Motor neuron (in vitro differentiated cells): Measurements from ENCODE around the gene SLC16A2. TPM values are rescaled to one million over a fixed set of nuclear protein-coding genes. Genes with fewer than 3 reads are reported as not detected.
"Not testable (repeated sequence)": the region's sequence is repeated elsewhere in the genome, so short reads cannot be mapped to it uniquely, and the experiment has no call there.

Experiments
- ATAC-seq, 8 experiments: fragments of 200-7000 bp; cut with Tn5 transposase; replicated peaks in 6 of 8; 2 replicates each; pipeline ENCODE4 v1.8.0; 2021; ENCODE audit warnings: mild to moderate bottlenecking in 8 of 8, moderate library complexity in 8 of 8
- H3K27ac ChIP-seq, 2 donors: fragments of 250-450 bp; sonication (Bioruptor Pico); 2 replicates each; pipeline ENCODE4 v1.9.0; 2021; ENCODE audit warnings: antibody characterized with exemption in 2 of 2, mild to moderate bottlenecking in 2 of 2, moderate library complexity in 1 of 2
- H3K4me1 ChIP-seq, 2 donors: fragments of 250-450 bp; sonication (Bioruptor Pico); replicated peaks in 1 of 2; 2 replicates each; pipeline ENCODE4 v1.6.1; 2021; ENCODE audit warnings: antibody characterized with exemption in 2 of 2, mild to moderate bottlenecking in 2 of 2, moderate library complexity in 1 of 2
- H3K4me3 ChIP-seq, 5 donors: fragments of 250-450 bp; sonication (Bioruptor Pico); 2 replicates each; pipeline ENCODE4 v1.9.0; 2021; ENCODE audit warnings: antibody characterized with exemption in 5 of 5, mild to moderate bottlenecking in 5 of 5, moderate library complexity in 4 of 5
- WGBS, 10 experiments: fragments of 450-650 bp; shearing (Covaris generic); methylation state at CpG; one replicate each; pipeline ENCODE4 v1.0.0; 2022; 5-methylcytosine and 5-hydroxymethylcytosine counted together
- in situ Hi-C, 9 experiments: fragments of 400-800 bp; cut with MboI; loops; one replicate each; pipeline ENCODE4 v1.15.0; 2021; ENCODE audit warnings: low sequenced_read_pairs in 9 of 9, low pct_unique_long_range_greater_than_20kb in 2 of 9; ENCODE audit not compliant: unreplicated experiment in 9 of 9
- total RNA-seq, 8 experiments: library from RNA; unstranded; fragments of 300-600 nt; gene quantifications; 2 replicates each; pipeline versions ENCODE4 v1.2.3 to v1.2.4, GENCODE V29; 2022

SLC16A2 gene
- total RNA-seq, 8 experiments from 2014 or later: 1.9 to 22.9 (median 8.4) TPM

DNA sequence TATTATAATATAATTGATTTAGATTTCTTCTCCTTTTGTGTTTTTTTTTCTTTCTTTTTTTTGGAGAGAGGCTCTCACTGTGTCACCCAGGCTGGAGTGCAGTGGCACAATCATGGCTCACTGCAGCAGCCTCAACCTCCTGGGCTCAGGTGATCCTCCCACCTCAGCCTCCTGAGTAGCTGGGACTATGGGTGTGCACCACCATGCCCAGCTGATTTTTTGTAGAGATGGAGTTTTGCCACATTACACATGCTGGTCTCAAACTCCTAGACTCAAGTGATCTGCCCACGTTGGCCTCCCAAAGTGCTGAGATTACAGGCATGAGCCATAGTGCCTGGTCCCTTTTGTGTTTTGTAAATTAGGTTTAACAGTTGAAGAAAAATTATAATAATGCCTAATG lies 94.7 kb downstream of the SLC16A2 start:
- in situ Hi-C loops, ATAC-seq, H3K4me1 ChIP-seq, H3K4me3 ChIP-seq, H3K27ac ChIP-seq: not testable (repeated sequence)
- WGBS, 10 experiments: 57 to 100% (median 100%) methylated on average over 1 of the region's 1 CpG; no CpG with 5 or more reads in 7 of the 10 experiments

DNA sequence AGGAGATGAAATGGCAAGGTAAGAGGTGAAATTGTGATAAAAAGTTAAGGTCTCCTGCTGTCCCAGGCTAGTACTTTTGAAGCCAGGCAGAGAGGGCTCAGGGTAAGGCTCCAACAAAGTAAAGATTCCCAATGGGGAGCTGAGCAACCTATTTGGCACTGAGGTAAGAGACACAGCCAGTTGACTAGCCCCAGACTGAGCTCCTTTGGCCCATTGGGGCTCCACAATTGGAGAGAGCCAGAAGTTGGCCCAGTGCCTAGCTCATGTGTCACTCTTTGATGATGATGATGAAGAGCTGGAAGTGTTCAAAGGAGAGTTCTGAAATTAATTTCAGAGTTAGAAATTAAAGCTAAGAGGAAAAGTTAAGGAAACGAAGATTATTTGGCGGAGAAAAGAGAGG lies 98.6 kb downstream of the SLC16A2 start:
- in situ Hi-C loops: no loop called here
- no peak overlapping the region for H3K4me3 ChIP-seq
- ATAC-seq: no peak
- H3K27ac ChIP-seq: no peak overlapping the region
- no peaks in the 10 kb centered on the region for H3K4me1 ChIP-seq
- 40 to 100% (median 90%) methylated on average over 1 to 2 of the region's 2 CpGs; no CpG with 5 or more reads in 1 of the 10 experiments for WGBS, 10 experiments

DNA sequence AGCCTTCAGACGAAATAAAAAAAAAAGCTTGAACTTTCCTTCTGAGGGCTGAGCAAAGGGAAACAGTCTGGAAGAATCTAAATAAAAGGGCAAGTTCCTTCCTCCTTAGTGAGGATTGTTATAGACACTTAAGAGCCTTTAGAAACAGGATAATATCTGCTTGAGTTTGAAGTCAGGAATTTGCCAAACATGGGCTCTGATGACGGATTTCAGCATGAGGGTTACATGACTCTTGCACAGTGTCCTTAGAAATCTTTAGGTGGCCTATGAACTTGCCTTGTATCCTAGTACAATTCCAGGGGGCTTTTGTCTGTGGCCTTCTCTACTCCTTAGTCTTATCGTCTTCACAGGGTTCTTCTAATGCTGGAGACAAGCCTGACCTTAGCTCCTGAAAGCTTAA lies 99.0 kb downstream of the SLC16A2 start:
- no peak for ATAC-seq
- WGBS, 10 experiments: 15 to 100% (median 85%) methylated on average over 1 to 3 of the region's 3 CpGs; no CpG with 5 or more reads in 2 of the 10 experiments

DNA sequence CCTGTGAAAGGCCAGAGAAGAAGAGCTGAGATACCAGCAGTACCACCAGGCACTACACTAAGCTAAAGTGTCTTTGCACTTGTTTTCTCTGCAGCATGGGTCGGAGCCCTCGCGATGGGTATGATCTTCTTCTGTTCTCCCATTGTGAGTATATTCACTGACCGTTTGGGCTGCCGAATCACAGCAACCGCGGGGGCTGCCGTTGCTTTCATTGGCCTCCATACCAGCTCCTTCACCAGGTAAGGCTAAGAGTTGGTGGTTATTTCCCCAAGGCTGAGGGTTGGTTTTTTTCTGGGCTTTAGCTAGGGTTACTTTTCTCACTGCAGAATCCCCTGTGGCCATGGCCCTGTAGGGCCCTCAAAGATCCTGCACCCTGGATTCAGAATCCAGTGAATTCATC lies 99.6 kb downstream of the SLC16A2 start:
- in situ Hi-C loops: no loop called here

More for the DNA sequence above, 99.0 kb downstream of the SLC16A2 start:
- in situ Hi-C loops: no loop called here
- no peaks in the 10 kb centered on the region for H3K4me1 ChIP-seq
- H3K4me3 ChIP-seq: no peak overlapping the region
- no peak overlapping the region for H3K27ac ChIP-seq

DNA sequence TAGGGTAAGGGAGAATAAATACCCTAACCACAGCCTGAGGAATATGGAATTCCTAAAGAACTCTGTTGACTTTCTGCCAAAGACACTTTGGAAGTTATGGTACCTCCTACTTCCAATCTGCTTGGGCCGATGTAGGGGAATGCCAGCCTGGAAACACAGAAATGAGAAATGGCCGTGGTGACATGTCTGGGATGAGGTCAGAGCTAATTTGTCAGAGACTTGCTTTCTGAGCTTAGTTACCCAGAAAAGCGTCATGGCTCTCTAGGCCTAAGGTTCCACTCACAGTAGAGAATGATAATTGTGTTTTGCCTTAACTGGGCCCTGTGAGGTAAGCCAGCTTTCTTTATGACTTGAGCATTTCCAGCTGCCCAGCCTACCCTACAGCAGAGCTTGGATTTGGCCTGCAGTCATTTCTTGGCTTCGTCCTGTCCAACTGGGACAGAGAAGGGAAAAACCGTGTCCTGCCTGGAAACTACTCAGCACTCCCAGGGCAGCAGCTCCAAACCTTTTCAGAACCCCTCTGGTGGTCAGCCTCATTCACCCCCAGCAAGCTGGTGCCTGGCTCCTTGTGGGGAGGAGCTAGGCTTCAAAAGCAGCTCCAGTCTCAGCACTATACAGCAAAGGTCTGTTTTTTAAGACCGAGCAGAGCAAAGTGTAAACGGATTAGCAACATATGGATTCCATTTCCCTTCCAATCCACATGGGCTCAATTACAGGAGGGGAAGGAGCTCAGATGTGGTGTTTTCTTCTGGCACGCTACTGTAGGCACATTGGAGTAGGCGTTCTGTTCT lies 100.9 kb downstream of the SLC16A2 start:
- H3K4me3 ChIP-seq: no peak overlapping the region
- H3K4me1 ChIP-seq: no peaks in the 10 kb centered on the region
- WGBS, 10 experiments: 9 to 80% (median 40%) methylated on average over 1 to 4 of the region's 9 CpGs; no CpG with 5 or more reads in 7 of the 10 experiments
- ATAC-seq: peak; percentile 22 to 86 (median 54)
- no peak overlapping the region for H3K27ac ChIP-seq
- in situ Hi-C loops: no loop called here

More for the DNA sequence above, 99.6 kb downstream of the SLC16A2 start:
- no peak for ATAC-seq
- WGBS, 10 experiments: 60% methylated on average over 3 of the region's 8 CpGs; no CpG with 5 or more reads in 9 of the 10 experiments
- no peak overlapping the region for H3K4me3 ChIP-seq
- no peak overlapping the region for H3K27ac ChIP-seq
- H3K4me1 ChIP-seq: no peaks in the 10 kb centered on the region

DNA sequence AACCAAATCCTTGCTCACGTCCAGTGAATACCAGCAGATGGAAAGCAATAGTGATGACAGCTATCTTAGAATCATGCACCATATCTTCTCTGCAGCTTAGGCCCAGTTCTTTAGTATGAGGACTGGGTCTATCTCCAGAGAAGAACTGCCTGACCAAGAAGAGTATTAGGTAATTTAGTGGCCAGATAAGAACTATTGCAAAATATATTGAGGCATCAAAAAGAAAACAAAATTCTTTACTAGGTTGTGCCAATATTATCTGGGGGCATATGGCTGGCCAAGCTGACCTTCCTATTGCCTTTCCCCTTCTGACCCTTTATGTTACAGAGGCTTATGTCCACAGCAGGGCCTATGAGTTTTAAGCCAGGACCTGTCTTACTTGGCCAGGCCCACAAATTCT lies 101.9 kb downstream of the SLC16A2 start:
- no peaks in the 10 kb centered on the region for H3K4me1 ChIP-seq
- ATAC-seq: no peak
- in situ Hi-C loops: no loop called here
- no peak overlapping the region for H3K27ac ChIP-seq
- H3K4me3 ChIP-seq: no peak overlapping the region
- 40% methylated on average over 1 of the region's 1 CpG; no CpG with 5 or more reads in 9 of the 10 experiments for WGBS, 10 experiments

DNA sequence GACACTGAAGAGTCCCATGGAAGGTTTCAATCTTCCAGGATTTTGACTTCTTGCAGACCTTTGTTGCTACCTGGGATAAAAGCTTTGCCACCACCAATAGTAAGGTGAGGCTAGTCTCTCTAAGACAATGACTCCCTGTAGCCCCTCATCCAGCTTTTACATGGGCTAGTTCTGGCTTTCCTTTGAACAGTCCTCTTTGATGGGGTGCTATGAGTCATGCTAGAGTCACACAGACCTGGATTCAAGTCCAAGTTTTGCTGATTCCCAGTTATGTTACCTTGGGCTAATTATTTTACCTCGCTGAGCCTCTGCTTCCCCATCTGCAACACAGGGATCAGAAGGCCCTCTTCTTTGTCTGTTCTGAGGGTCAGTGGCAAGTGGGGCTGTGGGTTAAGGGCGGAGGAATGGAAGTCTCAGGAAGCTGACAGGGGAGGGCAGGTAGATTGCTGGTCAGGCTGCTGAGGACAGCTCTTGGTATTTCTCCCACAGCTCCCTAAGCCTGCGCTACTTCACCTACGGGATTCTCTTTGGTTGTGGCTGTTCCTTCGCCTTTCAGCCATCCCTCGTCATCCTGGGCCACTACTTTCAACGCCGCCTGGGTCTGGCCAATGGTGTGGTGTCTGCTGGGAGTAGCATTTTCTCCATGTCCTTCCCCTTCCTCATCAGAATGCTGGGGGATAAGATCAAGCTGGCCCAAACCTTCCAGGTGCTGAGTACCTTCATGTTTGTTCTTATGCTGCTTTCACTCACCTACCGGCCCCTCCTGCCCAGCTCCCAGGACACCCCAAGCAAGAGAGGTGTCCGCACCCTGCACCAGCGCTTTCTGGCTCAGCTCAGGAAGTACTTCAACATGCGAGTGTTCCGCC lies 102.8 kb downstream of the SLC16A2 start:
- no peak overlapping the region for H3K27ac ChIP-seq
- in situ Hi-C loops: no loop called here
- ATAC-seq: no peak
- 39 to 100% (median 47%) methylated on average over 1 to 6 of the region's 13 CpGs; no CpG with 5 or more reads in 7 of the 10 experiments for WGBS, 10 experiments
- H3K4me3 ChIP-seq: no peak overlapping the region
- no peaks in the 10 kb centered on the region for H3K4me1 ChIP-seq

DNA sequence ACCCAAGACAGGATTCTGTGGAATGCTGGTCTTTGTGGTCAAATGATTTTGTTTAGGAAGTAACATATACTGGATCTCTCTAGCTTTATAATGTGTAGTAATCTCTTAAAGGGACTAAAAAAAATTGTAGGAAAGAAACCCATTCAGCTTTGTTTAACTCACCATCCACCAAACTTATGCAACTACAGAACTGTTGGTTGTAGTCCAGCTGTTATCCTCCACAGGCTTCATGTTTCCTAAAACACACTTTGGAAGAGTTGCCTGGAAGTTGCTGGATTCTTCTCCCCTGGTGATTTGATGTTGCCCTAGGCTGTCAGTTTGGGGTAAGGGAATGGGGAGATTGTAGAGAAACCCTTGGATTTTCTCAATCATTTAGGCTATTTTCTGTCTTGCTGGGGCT lies 103.8 kb downstream of the SLC16A2 start:
- in situ Hi-C loops: loop anchor here in 2 of 9 experiments (25.0 kb wide), 2 partner anchors 88 to 138 kb away; no protein-coding TSS in a partner anchor
- ATAC-seq: no peak
- H3K4me1 ChIP-seq: no peaks in the 10 kb centered on the region

DNA sequence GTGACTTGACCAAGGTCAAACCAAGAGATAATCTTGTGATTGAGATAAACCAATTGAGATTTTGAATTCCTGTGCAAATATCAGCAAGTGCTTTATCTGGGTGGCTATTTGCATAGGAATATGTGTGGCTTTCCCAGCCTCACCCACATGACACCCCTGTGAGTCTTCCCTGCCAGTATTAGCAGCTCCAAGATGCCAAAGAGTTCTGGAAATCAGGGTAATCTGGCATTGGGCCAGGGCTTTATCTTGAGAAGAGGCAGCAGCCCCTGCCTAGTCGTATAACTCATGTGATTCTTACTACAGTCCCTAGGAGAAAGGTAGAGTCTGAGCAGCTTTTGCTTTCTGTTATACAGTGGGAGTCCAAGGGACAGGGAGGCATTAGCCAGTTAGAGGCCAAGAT lies 105.5 kb downstream of the SLC16A2 start:
- peak in 2 of 8 experiments; percentile 46 to 61 for ATAC-seq
- in situ Hi-C loops: loop anchor here in 2 of 9 experiments (25.0 kb wide), 2 partner anchors 89 to 139 kb away; no protein-coding TSS in a partner anchor
- H3K4me3 ChIP-seq: no peak overlapping the region
- 23% methylated on average over 1 of the region's 1 CpG; no CpG with 5 or more reads in 9 of the 10 experiments for WGBS, 10 experiments
- H3K4me1 ChIP-seq: no peaks in the 10 kb centered on the region
- no peak overlapping the region for H3K27ac ChIP-seq

More for the DNA sequence above, 103.8 kb downstream of the SLC16A2 start:
- Histone ChIP-seq H3K4me3 (no peak overlapping the region), H3K27ac (no peak overlapping the region)

DNA sequence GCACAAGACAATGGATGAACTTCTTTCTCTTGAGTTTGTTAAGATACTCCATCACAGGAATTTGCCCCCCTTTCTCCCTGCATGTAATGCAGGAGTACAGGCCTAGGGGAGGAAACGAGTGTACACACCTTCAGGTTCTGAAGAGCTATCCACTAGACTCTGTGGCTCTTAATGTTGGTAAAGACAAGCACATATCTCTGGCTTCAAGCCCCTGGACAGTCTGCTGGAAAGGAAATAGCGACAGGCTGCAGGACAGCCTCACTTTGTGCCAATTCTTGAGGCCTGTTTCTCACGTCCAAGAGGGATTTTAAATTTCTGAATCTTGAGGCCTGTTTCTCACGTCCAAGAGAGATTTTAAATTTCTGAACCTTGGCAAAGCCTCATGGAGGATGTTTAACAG lies 106.1 kb downstream of the SLC16A2 start:
- Histone ChIP-seq H3K4me3 (no peak overlapping the region), H3K27ac (no peak overlapping the region), H3K4me1 (no peaks in the 10 kb centered on the region)
- in situ Hi-C loops: loop anchor here in 2 of 9 experiments (25.0 kb wide), 2 partner anchors 90 to 140 kb away; no protein-coding TSS in a partner anchor
- 43 to 80% (median 58%) methylated on average over 1 to 3 of the region's 4 CpGs; no CpG with 5 or more reads in 6 of the 10 experiments for WGBS, 10 experiments
- ATAC-seq: no peak

DNA sequence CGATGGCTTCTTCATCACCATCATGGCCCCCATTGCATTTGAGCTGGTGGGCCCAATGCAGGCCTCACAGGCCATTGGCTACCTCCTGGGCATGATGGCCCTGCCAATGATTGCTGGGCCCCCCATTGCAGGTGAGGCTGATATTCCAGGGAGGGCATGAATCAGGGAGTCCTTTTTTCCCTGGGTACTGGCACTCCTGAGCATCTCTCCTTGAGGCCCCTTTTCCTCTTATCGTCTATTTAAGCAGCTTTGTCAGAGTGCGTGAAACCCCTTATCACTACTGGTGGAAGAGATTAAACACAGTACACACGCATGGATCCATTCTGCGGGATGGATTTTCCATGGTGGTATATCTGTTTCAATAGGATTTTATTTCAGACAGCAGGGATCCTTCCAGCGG lies 108.0 kb downstream of the SLC16A2 start:
- Histone ChIP-seq H3K4me3 (no peak overlapping the region), H3K27ac (no peak overlapping the region), H3K4me1 (no peaks in the 10 kb centered on the region)
- 80 to 100% (median 92%) methylated on average over 1 to 2 of the region's 6 CpGs; no CpG with 5 or more reads in 6 of the 10 experiments for WGBS, 10 experiments
- in situ Hi-C loops: loop anchor here in 2 of 9 experiments (25.0 kb wide), 2 partner anchors 92 to 142 kb away; no protein-coding TSS in a partner anchor
- ATAC-seq: no peak

DNA sequence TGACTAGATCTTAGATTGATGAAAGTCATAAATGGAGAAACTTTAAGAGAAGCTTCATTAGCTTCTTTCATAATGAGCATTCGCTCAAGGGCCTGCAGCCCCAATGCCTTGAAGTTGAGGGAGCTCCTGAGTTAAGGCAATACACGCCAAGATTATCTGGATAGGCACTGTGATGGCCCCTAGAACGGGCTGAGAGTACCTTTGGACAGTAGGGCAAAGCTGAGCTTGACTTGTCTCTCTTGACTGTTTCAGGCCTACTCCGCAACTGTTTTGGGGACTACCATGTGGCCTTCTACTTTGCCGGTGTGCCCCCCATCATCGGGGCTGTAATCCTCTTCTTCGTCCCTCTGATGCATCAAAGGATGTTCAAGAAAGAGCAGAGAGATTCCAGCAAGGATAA lies 109.8 kb downstream of the SLC16A2 start:
- ATAC-seq: no peak
- no peak overlapping the region for H3K27ac ChIP-seq
- H3K4me3 ChIP-seq: no peak overlapping the region
- H3K4me1 ChIP-seq: peaks cover 0 to 6% of the 10 kb centered on the region in 2 donors
- WGBS, 10 experiments: 45 to 90% (median 71%) methylated on average over 2 to 4 of the region's 7 CpGs; no CpG with 5 or more reads in 6 of the 10 experiments
- in situ Hi-C loops: loop anchor here in 2 of 9 experiments (25.0 kb wide), 2 partner anchors 94 to 144 kb away; no protein-coding TSS in a partner anchor
